GM19468 (cell line): ENCODE data around the gene EDNRA.

Experiments used
- ATAC-seq: cut with Tn5 transposase; IDR thresholded peaks from one replicate; pipeline ENCODE4 v1.9.1; 2021; ENCODE audit warnings: mild to moderate bottlenecking, moderate library complexity, moderate number of reproducible peaks; ENCODE audit not compliant: unreplicated experiment; ENCODE audit errors: extremely low read depth

Gene EDNRA

GRCh38 chr4:147494301-147494700, 13.4 kb downstream of the EDNRA start:
- ATAC-seq: no peak

- ATAC-seq: no peak
Measured at GRCh38 chr4:147496500-147496899, 15.6 kb downstream of the EDNRA start.

GRCh38 chr4:147498031-147498660, 17.2 kb downstream of the EDNRA start:
- no peak for ATAC-seq

GRCh38 chr4:147508346-147508745, 27.4 kb downstream of the EDNRA start:
- ATAC-seq: no peak

- no peak for ATAC-seq
Measured at GRCh38 chr4:147509386-147509785, 28.5 kb downstream of the EDNRA start.

GRCh38 chr4:147510962-147511668, 30.2 kb downstream of the EDNRA start:
- ATAC-seq: no peak

GRCh38 chr4:147513091-147513490, 32.2 kb downstream of the EDNRA start:
- ATAC-seq: no peak

- ATAC-seq: no peak
Measured at GRCh38 chr4:147513952-147514351, 33.1 kb downstream of the EDNRA start.

- no peak for ATAC-seq
Measured at GRCh38 chr4:147515220-147515936, 34.5 kb downstream of the EDNRA start.

- ATAC-seq: no peak
Measured at GRCh38 chr4:147516133-147516532, 35.2 kb downstream of the EDNRA start.

- no peak for ATAC-seq
Measured at GRCh38 chr4:147518086-147518485, 37.2 kb downstream of the EDNRA start.

- ATAC-seq: peak; percentile 77
Measured at GRCh38 chr4:147518846-147519767, 38.2 kb downstream of the EDNRA start.

- no peak for ATAC-seq
Measured at GRCh38 chr4:147524601-147525000, 43.7 kb downstream of the EDNRA start.

- ATAC-seq: no peak
Measured at GRCh38 chr4:147525494-147526271, 44.8 kb downstream of the EDNRA start.

GRCh38 chr4:147526272-147526654, 45.4 kb downstream of the EDNRA start:
- no peak for ATAC-seq

GRCh38 chr4:147528054-147528453, 47.2 kb downstream of the EDNRA start:
- no peak for ATAC-seq

- no peak for ATAC-seq
Measured at GRCh38 chr4:147530134-147530533, 49.2 kb downstream of the EDNRA start.

GRCh38 chr4:147530723-147531122, 49.8 kb downstream of the EDNRA start:
- ATAC-seq: no peak

GRCh38 chr4:147532896-147533295, 52.0 kb downstream of the EDNRA start:
- ATAC-seq: no peak

GRCh38 chr4:147533331-147533730, 52.4 kb downstream of the EDNRA start:
- ATAC-seq: no peak
